Cerebellar nuclear complex (tissue), 1 donor: ENCODE measurements around the gene GALNTL6.

Experiments
- DNase-seq, 2 experiments: peaks; one replicate each; lab custom pipeline; 2025; lab: John Stamatoyannopoulos, UW

Gene GALNTL6

DNA sequence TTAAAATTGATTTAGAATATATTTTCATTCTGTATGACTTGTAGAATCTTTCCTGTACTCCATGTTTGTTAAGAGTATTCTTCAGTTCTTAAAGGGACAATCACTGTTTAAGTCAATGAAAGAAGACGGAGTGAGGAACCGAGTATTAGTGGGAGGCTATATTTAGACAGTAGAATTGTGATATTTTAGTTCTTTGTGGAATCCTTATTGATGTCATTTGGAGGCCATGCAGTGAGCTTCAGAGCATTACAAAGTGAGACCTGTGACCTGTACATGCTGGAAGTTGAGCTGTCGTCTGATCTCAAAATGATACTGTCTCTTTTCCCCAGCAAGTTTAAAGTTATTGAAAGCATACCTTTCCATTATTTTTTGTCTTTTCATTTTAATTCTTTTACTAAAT lies 394.7 kb downstream of the GALNTL6 start:
- DNase-seq, result no peak

DNA sequence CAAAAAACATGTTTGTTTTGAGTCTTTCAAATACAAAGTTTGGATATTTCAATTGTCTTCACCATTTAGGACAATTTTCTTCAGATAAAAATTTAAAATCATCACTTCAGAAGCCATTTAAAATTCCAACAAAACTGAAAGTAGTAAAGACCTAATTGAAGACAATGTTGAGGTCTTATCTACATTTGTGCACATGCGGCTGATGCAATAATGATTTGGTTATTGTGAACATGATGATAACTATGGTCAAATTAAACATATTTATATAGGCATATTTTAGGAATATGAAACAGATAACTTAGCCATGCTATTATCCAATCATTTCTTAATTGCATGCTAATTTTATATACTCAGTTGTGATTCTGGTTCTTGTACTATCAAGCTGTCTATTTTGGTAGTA lies 407.5 kb downstream of the GALNTL6 start:
- DNase-seq, result no peak

DNA sequence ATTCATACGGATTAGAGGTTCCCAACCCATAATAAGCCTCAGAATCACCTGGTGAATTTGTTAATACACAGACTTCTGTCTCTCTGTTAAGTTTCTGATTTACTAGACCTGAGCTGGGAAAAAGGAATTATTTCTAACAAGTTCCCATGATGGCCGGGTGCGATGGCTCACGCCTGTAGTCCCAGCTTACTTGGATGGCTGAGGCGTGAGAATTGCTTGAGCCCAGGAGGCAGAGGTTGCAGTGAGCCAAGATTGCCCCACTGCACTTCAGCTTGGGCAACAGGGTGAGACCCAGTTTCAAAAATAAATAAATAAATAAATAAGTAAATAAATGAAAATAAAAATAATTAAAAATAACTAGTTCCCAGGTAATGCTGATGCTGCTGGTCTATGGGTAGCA lies 412.3 kb downstream of the GALNTL6 start:
- DNase-seq, result no peak

DNA sequence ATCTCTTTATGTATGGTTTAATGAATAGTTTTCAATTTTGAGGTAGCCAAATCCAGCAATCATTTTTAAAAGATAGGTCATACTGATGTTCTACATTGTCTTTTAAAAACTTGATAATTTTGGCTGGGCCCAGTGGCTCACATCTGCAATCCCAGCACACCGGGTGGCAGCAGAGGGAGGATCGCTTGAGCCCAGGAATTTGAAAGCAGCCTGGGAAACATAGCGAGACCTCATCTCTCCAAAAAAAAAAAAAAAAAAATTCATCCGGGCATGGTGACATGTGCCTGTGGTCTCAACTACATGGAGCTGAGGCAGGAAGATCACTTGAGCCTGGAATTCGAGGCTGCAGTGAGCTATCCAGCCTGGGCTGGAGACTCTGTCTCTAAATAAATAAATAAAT lies 419.8 kb downstream of the GALNTL6 start:
- no peak for DNase-seq

DNA sequence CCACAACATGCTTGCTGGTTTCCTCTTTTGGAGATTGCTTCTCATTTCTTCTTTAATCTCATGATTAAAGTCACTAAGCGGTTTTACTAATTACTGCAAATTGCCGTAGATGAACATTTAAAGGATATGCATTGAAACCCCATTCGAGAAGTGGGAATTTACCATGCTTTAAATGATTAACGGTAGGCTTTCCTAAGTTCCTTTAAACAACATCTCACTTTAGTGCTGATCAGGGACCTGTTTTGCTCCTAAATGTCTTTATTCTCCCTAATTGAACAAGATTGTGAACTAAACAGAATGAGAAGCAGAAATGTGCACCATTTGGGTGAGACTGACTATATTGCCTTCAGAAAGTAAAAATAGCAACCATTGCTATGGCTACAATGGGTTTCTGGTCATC lies 430.3 kb downstream of the GALNTL6 start:
- no peak for DNase-seq

DNA sequence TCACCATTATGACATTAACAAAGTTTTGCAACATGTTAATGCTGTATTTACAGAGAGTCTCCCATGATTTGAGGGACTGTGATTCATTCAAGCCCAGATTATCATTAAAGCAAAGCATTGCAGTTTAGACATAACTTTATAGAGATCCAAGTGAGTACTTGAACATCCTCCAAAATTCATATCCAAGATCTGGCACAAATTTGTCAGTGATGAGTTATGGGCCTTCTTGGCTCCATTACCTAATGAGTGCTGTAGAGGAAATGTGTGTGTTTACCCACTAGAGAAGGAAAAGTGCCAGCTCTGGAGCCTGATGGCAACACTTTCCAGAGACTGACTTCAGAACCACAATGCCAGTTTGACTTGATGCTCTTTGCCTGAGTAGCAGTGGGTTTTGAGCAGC lies 432.3 kb downstream of the GALNTL6 start:
- no peak for DNase-seq

DNA sequence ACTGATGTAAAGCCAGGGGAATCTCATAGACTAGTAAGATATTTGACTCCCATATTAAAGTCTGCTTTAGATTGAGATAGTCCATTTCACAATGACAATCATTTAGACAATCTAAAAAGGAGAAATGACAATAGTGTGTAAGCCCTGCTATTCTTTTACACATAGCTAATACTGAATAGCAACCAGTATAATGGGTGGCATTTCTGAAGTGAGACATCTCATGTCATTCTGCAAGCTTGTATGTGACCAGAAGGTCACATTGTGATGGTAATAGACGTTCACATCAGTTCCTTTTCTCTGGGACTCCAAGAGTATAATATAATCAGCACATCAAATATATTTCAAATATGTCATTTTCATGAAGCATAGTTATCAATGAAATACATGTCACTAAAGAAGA lies 440.2 kb downstream of the GALNTL6 start:
- no peak for DNase-seq

DNA sequence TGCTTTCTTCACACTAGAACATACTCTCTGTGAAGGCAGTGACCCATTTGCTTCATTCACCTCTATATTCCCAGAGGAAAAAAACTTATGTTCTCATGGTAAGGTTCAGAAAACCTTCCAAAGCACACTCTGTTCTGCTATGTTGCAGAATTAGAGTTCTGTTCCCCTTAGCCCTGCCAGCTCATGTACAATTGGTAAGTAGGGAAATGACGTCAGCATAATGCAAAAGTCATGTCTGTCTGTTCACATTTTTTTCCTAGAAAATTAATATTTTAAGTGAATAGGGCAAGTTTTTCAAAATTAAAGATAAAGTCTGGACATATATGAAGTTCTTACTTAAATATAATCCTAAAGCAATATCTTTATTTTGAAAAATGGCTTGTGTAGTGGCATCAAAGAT lies 443.6 kb downstream of the GALNTL6 start:
- DNase-seq, result no peak

DNA sequence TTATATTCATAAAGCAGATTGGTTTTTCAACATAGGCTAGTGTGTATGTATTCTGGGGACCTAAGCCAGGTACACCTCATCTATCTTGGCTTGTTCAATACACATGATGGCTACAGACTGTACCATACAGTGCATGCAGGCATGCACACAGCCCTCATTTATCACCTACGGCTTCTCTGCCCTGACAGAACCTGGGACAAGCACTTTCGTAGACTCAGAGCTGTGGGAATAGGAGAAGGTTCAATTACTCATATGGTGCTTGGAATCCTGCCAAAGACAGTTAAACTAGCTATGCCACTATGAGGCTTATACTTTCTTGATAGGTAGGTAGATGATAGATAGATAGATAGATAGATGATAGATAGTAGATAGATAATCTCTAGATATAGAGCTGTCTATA lies 457.2 kb downstream of the GALNTL6 start:
- no peak for DNase-seq

DNA sequence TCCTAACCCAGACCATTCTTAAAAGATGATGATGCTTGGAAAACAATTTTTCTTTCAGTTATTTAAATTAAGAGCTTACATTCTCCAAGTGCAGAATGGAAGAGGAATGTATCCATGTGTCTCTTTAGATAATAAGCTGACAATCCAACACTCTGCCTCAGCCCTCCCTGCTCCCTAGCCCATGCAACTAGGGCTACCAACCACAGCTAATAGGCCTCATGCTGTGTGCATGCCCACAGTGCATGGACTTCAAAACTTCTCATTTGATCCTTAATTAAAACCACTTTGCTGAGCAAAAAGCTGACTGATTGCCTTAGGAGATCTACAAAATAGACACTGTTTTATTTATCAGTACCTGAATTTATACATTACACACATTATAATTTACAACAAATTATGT lies 473.9 kb downstream of the GALNTL6 start:
- DNase-seq, result no peak

DNA sequence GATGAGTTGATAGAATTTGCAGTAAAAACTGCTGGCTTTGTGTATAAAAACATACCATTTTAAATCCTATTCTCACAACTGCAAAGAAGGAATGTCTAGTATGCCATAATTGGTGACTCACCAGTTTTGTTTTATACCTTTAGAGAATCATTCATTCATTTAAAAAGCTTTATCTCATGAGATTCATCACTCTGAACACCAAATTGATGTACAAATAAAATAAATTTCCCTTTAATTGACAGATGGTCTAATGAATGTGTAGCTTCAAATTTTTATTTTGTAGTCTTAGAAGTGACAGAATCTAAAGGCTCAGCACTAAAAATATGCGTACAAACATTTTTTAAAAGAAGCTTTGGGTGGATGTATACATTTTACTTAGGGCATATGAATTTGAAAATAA lies 492.5 kb downstream of the GALNTL6 start:
- no peak for DNase-seq

DNA sequence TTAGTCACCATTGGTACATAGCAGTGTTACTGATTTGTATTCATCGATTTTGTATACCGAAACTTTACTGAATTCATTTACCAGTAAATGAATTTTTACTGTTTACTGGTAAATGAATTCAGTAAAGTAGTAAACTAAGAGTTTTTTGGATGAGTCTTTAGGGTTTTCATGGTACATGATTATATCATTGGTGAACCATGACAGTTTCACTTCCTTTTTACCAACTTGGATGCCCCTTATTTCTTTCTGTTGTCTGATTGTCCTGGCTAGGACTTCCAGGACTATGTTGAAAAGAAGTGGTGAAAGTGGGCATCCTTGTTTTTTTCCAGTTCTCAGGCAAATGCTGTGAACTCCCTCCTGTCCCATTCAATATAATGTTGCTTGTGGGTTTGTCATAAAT lies 494.9 kb downstream of the GALNTL6 start:
- DNase-seq, result no peak

DNA sequence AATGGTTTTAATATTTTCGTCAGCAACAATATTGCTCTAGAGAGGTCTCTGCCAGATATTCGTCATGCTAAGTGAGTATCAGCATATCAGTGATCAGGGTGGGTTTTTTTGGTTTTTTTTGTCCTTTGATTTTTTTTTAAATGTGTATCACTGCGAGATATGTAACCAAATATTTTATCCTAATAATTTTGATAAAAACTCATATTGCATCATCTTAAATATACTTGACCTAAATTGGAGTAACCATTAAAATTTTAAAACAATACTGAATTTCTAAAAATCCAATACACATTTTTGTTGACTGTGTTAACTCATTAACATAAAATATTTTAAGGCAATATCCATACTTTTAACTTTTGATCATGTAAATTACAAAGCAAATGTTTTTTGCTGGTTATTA lies 498.5 kb downstream of the GALNTL6 start:
- no peak for DNase-seq

DNA sequence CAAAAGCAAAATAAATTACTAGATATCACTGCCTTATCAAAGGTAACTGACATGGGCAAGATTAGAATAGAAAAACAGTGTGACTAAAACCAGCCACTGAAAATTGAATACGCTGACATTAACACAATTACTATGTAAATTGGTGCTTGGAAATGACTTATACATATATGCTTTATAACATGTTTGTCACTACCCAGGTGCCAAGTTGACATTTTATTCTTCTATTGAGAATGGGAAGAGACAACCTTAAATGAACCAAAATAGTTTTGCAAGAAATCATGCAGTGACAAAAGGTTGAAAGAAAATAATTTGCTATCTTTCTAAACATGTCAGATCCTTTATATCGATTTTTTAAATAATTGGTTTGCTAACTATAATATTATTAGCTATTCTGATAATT lies 510.1 kb downstream of the GALNTL6 start:
- no peak for DNase-seq

DNA sequence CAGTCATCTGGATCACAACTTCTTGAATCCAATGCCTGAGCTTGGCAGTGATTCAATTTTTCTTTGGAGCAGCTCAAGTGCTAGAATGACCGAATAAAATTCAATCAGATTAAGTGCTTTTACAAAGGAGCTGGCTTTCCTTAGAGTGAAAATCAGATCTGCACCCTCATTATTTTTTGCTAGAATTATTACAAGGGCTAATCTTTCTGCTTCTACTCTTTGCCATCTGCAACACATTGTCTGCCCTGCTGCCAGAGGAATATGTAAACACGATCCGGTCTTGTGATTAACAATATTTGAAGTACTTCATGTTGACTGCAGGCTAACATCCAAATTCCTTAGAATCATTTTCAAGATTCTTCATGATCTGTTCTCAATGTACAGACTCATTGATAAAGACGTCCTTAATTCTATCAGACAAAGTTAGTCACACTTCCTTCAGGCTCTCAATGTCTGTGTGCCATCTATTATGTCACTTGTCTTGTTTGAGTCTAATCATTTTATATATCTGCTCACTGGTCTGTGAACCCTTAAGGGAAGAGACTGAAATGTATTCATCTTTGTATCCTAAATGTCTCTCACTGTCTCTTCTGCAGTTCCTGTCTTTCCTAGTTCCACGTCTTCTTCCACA lies 531.2 kb downstream of the GALNTL6 start:
- DNase-seq, result no peak

DNA sequence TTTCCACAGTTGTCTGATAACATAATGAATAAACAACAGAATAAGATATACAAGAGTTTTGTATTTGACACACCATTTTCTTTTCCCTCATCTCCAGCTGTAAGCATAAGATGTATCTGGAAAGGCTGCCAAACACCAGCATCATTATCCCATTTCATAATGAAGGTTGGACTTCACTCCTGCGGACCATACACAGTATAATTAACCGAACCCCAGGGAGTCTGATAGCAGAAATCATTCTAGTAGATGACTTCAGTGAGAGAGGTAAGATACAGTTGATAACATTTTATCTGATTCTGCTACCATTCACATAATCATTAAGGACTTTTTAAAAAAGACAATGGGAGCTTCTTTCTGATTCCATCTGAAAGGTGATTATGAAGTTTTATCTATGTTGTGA lies 535.2 kb downstream of the GALNTL6 start:
- DNase-seq, result no peak

DNA sequence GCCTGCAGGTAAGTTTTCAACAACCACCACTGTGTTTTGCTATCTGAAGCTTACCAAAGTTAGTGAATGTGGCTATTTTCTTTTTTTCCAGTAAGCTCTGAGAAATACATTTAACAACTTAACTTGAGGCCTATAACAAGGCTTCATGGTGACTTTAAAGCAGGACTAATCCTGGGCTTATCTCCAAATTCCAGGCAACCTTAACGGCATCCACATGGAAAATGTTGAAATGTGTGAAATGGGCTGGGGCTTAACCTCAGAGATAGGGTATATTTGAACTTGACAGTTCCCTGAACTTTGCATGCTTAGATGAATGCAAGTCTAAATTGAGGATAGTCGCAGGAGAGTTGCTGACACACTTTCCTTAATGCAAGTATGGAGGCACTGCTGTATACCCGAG lies 539.2 kb downstream of the GALNTL6 start:
- DNase-seq, result no peak

DNA sequence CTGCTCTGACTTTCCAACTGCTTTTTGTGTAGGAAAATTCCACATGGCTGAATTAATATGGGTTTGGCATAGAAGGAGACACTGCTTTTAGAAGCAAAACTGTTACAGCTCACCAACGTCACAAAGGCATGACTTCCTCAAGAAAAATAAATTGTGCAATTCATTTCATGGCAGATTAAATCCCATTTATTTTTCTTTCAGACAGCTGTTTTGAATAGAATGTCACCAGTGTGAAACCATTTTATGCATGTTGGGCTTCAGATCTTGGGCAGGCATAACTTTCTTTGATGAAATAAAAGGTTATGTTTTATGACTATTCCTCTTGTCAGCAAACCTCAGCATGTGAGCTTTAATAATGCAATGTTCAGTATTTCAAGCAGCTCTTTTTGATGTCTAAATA lies 542.8 kb downstream of the GALNTL6 start:
- DNase-seq, result no peak

DNA sequence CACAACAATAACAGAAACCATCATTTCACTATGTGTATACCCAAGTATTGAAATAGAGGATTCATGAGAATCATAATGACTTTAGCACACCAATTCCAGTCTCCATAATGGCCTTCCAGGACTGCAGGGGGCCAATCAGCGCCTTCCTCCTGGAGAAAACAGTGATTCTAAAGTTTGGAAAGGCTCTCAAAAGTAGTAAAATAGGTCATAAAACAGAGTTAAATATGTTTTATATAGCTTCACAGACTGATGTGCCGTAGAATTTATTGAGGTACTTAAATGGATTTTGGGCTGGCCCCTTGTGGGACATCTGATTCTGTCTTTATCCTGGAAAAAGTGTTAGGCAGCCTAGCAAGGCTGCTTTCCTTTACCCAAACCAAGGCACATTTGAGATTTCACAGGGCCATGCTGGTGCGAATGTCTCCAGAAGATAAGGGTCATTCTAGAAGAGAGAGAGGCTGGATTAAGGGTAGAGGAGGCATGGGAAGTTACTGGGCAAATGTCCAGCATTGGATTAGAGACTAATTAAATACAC lies 543.9 kb downstream of the GALNTL6 start:
- no peak for DNase-seq

DNA sequence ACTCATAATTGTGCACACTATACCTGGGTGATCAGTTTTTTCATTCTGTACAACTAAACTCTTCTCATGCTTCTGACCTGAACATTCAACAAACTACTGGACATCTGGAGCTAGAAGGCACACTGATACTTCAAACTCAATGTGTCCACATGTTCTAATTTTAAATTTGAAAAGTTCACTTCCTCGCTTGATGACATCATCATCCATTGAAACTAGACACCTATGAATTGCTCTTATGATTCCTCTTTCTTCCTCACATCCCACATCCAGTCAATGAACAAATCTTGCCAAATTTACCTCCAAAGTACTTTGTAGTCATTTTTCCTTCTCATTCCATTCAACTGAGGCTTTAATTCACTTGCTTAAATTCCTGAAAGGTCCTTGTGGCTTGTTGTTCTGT lies 549.4 kb downstream of the GALNTL6 start:
- no peak for DNase-seq

DNA sequence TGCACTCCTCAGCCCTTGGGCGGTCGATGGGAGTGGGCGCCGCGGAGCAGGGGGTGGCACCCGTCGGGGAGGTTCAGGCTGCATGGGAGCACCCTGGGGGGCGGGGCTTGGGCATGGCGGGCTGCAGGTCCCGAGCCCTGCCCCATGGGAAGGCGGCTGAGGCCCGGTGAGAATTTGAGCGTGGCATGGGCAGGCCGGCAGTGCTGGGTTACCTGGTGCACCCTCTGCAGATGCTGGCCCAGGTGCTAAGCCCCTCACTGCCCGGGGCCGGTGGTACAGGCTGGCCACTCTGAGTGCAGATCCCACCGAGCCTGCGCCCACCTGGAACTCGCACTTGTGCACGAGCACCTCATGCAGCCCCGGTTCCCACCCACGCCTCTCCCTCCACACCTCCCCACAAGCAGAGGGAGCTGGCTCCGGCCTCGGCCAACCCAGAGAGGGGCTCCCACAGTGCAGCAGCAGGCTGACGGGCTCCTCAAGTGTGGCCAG lies 556.3 kb downstream of the GALNTL6 start:
- DNase-seq, result no peak

DNA sequence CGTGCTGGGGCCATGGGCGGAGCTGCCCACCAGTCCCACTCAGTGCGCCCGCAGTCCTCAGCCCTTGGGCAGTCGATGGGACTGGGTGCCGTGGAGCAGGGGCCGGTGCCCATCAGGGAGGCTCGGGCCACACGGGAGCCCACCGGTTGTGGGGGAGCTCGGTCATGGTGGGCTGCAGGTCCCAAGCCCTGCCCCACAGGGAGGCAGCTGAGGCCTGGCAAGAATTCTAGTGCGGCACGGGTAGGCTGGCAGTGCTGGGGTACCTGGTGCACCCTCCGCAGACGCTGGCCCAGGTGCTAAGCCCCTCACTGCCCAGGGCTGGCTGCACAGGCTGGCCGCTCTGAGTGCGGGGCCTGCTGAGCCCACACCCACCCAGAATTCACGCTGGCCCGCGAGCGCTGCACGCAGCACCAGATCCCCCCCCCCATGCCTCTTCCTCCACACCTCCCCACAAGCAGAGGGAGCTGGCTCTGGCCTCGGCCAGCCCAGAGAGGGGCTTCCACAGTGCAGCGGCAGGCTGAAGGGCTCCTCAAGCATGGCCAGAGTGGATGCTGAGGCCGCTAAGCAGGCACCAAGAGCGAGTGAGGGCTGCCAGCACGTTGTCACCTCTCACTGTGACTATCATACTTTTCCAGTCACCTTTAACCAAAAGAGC lies 564.4 kb downstream of the GALNTL6 start:
- no peak for DNase-seq

DNA sequence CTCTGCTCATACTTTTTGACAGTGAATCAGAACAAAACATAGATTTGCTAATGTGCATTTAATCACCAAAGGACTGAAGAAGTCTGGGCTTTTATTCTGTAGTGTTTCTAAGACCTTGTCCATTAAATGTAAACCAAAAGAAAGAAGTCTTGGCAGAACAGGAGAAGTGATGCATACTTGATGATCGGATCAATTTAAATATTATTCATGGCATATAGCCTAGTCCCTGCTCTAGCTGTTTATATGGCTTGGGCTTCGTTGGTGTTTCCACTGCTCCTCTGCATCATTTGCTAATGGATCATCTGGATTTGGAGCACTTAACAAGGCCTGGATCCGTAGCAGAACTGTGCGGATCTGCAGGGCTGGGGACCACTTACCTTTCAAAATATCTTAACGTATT lies 566.6 kb downstream of the GALNTL6 start:
- DNase-seq, result no peak

DNA sequence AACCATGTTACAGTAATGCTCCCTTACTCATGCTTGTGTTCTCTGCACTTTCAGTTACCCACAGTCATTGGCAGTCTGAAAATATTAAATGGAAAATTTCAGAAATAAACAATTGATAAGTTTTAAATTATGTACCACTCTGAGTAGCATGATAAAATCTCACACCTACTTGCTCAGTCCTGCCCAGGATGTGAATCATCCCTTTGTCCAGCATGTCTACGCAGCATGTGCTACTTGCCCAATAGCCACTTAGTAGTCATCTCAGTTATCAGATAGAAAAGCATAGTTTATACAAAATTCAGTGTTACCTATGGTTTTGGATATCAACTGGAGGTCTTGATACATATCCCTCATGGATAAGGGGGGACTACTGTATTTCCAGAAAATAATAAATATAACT lies 577.1 kb downstream of the GALNTL6 start:
- no peak for DNase-seq
